Measurements from ENCODE around the gene ESRRA.

The ESRRA gene

DNA sequence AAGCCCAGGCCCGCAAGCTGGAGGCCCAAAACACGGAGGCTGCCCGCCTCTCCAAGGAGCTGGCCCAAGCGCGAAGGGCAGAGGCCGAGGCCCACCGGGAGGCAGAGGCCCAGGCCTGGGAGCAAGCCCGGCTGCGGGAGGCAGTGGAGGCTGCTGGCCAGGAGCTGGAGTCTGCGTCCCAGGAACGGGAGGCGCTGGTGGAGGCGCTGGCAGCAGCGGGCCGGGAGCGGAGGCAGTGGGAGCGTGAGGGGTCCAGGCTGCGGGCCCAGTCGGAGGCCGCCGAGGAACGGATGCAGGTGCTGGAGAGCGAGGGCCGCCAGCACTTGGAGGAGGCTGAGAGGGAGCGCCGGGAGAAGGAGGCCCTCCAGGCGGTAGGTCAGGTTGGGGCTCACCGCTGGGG is 39.5 kb downstream of the ESRRA start:
- no peak for DNase-seq (ENCODE audit: low spot score)
- no peaks in the 10 kb centered on the region for H3K27me3 Mint-ChIP-seq (ENCODE audit: low read depth)
- no peaks in the 10 kb centered on the region for H3K9me3 Mint-ChIP-seq
- H3K27ac Mint-ChIP-seq, result no peak overlapping the region
- no peak overlapping the region for H3K4me3 Mint-ChIP-seq
- H3K36me3 Mint-ChIP-seq (ENCODE audit: low read depth), result peaks cover 26% of the 10 kb centered on the region
- peaks cover 16% of the 10 kb centered on the region for H3K4me1 Mint-ChIP-seq (ENCODE audit: low read depth)

DNA sequence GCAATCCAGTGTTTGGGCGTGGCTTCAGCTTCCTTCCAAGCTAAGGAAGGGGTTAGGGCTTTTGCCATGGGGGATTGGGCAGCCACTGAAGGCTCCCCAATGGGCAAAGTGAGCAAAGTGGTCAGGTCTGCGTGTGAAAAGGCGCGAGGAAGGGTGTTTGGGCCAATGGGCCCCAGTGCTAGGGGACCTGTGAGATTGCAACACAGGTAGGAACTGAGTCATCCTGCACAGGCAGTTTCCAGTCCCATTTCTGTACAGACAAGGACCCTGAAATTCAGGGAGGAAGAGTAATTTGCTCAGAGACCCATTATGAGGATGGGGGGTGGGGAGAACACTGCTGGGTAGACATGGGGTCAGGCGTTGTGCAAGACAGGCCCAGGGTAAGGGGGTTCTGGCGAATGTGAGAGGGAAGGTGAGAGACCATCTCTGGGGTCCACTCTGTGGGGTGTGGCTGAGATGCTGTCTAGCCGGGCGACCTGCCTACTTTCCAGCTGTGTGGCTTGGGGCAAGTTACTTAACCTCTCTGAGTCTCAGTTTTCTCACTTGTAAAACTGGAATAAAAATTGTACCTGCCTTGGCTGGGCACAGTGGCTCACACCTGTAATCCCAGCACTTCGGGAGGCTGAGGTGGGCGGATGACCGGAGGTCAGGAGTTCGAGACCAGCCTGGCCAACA is 42.0 kb downstream of the ESRRA start:
- H3K27ac Mint-ChIP-seq, result no peak overlapping the region
- H3K4me1 Mint-ChIP-seq (ENCODE audit: low read depth), result peaks cover 3% of the 10 kb centered on the region
- H3K27me3 Mint-ChIP-seq (ENCODE audit: low read depth), result no peaks in the 10 kb centered on the region
- H3K4me3 Mint-ChIP-seq, result no peak overlapping the region
- H3K36me3 Mint-ChIP-seq (ENCODE audit: low read depth), result peaks cover 24% of the 10 kb centered on the region
- no peaks in the 10 kb centered on the region for H3K9me3 Mint-ChIP-seq
- DNase-seq (ENCODE audit: low spot score), result no peak

DNA sequence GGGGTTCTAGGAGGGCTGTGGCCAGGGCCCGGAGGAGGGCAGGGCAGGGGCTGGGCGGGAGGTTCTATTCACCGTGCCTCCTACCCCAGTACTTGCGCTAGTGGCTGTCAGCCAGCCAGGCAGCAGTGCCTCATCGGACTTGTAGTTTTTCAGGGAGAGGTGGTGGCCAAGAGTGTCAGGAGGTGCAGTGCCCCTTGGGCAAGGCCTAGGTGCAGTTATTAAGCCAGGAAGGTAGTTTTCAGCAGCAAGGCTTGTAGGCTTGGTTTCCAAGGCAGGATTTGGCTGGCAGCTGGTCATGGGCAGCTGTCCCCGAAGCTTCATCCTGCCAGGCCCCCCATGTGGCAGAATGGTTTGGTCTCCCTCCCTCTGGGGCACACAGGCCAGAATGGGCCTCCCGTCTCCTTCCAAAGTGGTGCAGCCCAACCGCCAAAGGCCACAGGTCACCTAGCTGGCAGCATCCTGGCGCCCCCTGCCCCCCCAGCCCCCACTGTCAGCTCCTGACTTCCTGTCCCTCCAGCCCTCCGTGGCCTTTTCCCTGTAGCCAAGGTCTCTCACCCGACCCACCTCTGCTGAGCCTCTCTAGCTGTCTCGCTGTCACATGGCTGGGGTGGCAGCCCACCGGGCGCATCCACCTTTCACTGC is 43.2 kb downstream of the ESRRA start:
- H3K27ac Mint-ChIP-seq, result no peak overlapping the region
- peaks cover 22% of the 10 kb centered on the region for H3K36me3 Mint-ChIP-seq (ENCODE audit: low read depth)
- peaks cover 1% of the 10 kb centered on the region for H3K4me1 Mint-ChIP-seq (ENCODE audit: low read depth)
- H3K4me3 Mint-ChIP-seq, result no peak overlapping the region
- no peaks in the 10 kb centered on the region for H3K27me3 Mint-ChIP-seq (ENCODE audit: low read depth)
- no peaks in the 10 kb centered on the region for H3K9me3 Mint-ChIP-seq
- no peak for DNase-seq (ENCODE audit: low spot score)

DNA sequence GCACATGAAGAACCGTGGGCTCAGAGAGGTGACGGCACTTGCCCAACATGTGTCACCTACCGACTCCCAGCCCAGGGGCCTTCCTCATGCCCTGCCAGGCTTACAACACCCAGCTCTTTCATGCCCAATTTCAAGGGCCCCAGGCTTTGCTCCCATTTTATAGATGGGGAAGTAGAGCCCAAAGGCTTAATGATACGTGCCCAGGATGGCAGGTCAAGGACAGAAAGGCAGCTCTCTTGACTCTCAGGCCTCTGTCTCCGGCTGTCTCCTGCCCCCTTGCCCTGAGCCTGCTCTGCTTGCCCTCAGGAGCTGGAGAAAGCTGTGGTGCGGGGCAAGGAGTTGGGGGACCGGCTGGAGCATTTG is 43.7 kb downstream of the ESRRA start:
- Mint-ChIP-seq H3K27ac (no peak overlapping the region), H3K9me3 (no peaks in the 10 kb centered on the region), H3K27me3 (ENCODE audit: low read depth) (no peaks in the 10 kb centered on the region), H3K4me1 (ENCODE audit: low read depth) (peaks cover 1% of the 10 kb centered on the region), H3K36me3 (ENCODE audit: low read depth) (peaks cover 22% of the 10 kb centered on the region), H3K4me3 (no peak overlapping the region)
- no peak for DNase-seq (ENCODE audit: low spot score)

DNA sequence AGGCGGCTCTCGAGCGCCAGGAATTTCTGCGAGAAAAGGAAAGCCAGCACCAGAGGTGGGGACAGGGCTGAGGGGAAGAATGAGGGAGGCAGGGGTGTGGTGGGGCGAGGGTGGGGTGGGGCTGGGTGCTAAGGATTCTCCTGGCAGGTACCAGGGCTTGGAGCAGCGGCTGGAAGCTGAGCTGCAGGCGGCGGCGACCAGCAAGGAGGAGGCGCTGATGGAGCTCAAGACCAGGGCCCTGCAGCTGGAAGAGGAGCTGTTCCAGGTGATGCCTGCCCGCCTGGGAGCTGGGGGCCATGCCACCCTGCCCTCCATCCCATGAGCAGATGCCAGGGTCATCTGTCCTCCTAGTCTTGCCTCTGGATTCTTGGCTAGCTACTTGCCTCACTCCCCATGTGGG is 44.1 kb downstream of the ESRRA start:
- peaks cover 1% of the 10 kb centered on the region for H3K4me1 Mint-ChIP-seq (ENCODE audit: low read depth)
- peaks cover 22% of the 10 kb centered on the region for H3K36me3 Mint-ChIP-seq (ENCODE audit: low read depth)
- H3K9me3 Mint-ChIP-seq, result no peaks in the 10 kb centered on the region

DNA sequence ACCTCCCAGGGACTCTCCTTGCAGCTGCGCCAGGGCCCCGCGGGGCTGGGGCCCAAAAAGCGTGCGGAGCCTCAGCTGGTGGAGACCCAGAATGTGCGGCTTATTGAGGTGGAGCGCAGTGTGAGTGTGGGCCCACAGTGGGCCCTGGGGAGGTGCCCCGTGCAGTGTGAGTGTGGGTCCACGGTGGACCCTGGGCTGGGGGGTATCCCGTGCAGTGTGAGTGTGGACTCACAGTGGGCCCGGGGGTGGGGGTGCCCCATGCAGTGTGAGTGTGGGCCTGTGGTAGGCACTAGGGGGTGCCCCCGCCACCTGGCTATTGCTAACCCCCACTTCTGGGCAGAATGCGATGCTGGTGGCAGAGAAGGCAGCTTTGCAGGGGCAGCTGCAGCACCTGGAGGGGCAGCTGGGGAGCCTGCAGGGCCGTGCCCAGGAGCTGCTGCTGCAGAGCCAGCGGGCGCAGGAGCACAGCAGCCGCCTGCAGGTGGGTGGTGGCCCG is 45.9 kb downstream of the ESRRA start:
- H3K36me3 Mint-ChIP-seq (ENCODE audit: low read depth), result peaks cover 17% of the 10 kb centered on the region
- no peaks in the 10 kb centered on the region for H3K4me1 Mint-ChIP-seq (ENCODE audit: low read depth)
- no peaks in the 10 kb centered on the region for H3K27me3 Mint-ChIP-seq (ENCODE audit: low read depth)
- H3K9me3 Mint-ChIP-seq, result no peaks in the 10 kb centered on the region
- H3K4me3 Mint-ChIP-seq, result no peak overlapping the region
- H3K27ac Mint-ChIP-seq, result no peak overlapping the region
- no peak for DNase-seq (ENCODE audit: low spot score)

More for the DNA sequence above, 44.1 kb downstream of the ESRRA start:
- no peak for DNase-seq (ENCODE audit: low spot score)
- no peak overlapping the region for H3K4me3 Mint-ChIP-seq
- no peaks in the 10 kb centered on the region for H3K27me3 Mint-ChIP-seq (ENCODE audit: low read depth)
- no peak overlapping the region for H3K27ac Mint-ChIP-seq

DNA sequence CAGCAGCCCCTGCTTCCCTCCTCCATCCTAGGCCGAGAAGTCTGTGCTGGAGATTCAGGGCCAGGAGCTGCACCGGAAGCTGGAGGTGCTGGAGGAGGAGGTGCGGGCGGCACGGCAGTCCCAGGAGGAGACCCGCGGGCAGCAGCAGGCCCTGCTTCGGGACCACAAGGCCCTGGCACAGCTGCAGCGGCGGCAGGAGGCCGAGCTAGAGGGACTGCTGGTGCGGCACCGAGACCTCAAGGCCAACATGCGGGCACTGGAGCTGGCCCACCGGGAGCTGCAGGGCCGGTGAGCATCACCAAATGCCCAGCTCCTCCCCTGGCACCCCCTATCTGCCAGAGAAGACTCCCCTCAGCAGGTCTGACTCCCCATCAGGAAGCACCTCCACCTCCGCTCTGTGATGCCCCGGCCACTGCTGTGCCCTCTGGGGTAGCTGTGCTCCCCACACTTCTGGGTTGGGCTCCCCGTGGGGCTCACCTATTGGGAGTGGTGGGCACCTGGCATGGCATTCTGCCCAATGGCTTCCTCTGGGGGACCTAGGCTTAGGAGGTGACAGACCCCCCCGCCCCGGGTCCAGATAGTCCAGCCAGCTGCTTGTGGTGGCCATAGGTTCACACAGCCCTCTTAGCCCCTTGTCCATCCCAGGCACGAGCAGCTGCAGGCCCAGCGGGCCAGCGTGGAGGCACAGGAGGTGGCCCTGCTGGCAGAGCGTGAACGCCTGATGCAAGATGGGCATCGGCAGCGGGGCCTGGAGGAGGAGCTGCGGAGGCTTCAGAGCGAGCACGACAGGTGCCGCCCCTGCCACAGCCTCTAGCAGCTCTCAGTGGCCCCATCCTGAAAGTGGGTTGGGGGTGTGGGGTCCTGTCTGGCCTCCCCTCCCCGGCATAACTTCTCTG is 47.0 kb downstream of the ESRRA start:
- peaks cover 4% of the 10 kb centered on the region for H3K4me1 Mint-ChIP-seq (ENCODE audit: low read depth)

DNA sequence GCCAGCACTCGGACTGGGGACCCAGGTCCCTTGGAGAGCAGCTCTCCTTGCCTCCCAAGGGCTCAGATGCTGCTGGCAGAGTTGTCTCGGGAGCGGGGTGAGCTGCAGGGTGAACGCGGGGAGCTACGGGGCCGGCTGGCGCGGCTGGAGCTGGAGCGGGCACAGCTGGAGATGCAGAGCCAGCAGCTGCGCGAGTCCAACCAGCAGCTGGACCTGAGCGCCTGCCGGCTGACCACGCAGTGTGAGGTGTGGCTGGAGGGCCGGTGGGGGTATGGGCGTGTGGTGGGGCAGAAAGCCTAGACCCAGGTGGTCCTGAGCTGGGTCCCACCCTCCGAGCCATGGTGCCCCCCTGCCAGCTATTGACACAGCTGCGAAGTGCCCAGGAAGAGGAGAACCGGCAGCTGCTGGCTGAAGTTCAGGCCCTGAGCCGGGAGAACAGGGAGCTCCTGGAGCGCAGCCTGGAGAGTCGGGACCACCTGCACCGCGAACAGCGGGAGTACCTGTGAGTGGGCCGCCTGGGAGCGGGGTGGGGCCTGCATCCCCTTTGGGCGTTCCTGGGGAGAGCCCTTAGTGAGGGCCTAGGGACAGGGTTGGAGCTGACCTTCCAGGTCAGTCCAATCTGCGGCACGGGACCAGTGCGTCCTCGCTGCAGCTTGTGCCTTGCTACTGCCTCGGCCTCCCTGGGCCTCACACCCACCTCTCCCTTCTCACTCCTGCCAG is 47.8 kb downstream of the ESRRA start:
- Mint-ChIP-seq H3K4me3 (no peak overlapping the region), H3K4me1 (ENCODE audit: low read depth) (peaks cover 10% of the 10 kb centered on the region), H3K27ac (no peak overlapping the region), H3K9me3 (no peaks in the 10 kb centered on the region), H3K27me3 (ENCODE audit: low read depth) (no peaks in the 10 kb centered on the region), H3K36me3 (ENCODE audit: low read depth) (peaks cover 15% of the 10 kb centered on the region)
- no peak for DNase-seq (ENCODE audit: low spot score)

More for the DNA sequence above, 47.0 kb downstream of the ESRRA start:
- H3K36me3 Mint-ChIP-seq (ENCODE audit: low read depth), result peaks cover 15% of the 10 kb centered on the region
- H3K27ac Mint-ChIP-seq, result no peak overlapping the region
- H3K4me3 Mint-ChIP-seq, result no peak overlapping the region
- H3K9me3 Mint-ChIP-seq, result no peaks in the 10 kb centered on the region
- no peak for DNase-seq (ENCODE audit: low spot score)
- H3K27me3 Mint-ChIP-seq (ENCODE audit: low read depth), result no peaks in the 10 kb centered on the region

DNA sequence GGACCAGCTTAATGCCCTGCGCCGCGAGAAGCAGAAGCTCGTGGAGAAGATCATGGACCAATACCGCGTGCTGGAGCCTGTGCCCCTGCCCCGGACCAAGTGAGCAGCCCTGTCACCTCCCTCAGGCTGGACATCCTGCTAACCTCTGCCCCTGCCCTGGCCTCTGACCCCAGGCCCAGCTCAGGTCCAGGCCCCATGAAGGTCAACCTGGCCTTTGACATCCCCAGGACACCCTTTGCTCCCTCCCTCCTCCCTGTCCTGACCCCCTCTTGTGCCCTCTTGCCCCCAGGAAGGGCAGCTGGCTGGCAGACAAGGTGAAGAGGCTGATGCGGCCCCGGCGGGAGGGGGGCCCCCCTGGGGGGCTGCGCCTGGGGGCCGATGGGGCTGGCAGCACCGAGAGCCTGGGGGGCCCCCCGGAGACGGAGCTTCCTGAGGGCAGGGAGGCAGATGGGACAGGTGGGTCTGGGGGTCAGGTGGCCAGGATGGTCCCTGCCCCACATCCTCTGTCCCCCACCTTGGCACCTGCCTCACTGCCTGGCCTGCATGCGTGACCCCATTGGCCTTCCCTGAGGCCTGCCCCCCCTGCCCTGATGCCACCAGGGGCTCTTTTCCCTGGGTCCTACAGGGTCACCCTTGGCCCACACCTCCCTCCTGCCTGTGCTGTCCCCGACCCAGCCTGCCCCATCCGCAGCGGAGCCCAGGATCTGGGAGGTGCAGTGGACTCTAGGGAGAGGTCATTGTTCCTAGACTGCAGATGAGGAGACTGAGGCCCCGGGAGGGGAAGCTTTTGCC is 48.6 kb downstream of the ESRRA start:
- no peak overlapping the region for H3K27ac Mint-ChIP-seq
- H3K4me1 Mint-ChIP-seq (ENCODE audit: low read depth), result peaks cover 10% of the 10 kb centered on the region
- H3K36me3 Mint-ChIP-seq (ENCODE audit: low read depth), result peaks cover 13% of the 10 kb centered on the region
- no peak for DNase-seq (ENCODE audit: low spot score)
- H3K27me3 Mint-ChIP-seq (ENCODE audit: low read depth), result no peaks in the 10 kb centered on the region
- H3K4me3 Mint-ChIP-seq, result no peak overlapping the region
- no peaks in the 10 kb centered on the region for H3K9me3 Mint-ChIP-seq

DNA sequence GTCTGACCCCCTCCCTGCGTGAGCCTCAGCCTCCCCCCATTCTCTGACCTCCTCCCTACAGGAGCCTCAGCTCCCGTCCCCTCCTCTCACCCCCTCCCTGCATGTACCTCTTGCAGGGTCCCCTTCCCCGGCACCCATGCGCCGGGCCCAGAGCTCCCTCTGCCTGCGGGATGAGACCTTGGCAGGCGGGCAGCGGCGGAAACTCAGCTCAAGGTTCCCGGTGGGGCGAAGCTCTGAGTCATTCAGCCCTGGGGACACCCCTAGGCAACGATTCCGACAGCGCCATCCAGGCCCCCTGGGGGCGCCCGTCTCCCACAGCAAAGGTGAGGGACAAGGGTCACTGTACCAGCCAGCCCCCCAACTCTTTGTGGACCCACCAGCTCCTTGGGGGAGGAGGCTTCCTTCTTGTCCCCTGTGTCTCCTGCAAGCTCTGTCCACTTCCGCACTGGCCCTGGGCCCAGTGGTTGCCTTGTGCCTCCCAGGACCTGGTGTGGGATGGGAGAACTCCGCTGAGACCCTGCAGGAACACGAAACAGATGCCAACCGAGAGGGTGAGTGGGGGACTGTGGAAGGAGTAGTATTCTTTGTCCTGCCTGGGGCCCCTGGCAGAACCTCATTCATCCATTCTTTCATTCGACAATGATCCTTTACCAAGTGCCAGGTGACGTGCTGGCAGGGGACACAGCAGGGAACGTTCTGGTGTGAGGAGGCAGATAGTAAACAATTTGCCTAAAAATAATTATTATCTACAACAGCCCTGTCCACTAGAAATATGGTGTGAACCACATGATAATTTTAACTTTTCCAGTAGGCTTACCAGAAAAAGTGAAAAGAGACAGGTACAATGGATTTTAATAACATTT is 50.0 kb downstream of the ESRRA start:
- peaks cover 19% of the 10 kb centered on the region for H3K4me1 Mint-ChIP-seq (ENCODE audit: low read depth)
- no peak overlapping the region for H3K27ac Mint-ChIP-seq
- H3K9me3 Mint-ChIP-seq, result no peaks in the 10 kb centered on the region
- DNase-seq (ENCODE audit: low spot score), result no peak
- no peak overlapping the region for H3K4me3 Mint-ChIP-seq
- H3K27me3 Mint-ChIP-seq (ENCODE audit: low read depth), result no peaks in the 10 kb centered on the region
- peaks cover 14% of the 10 kb centered on the region for H3K36me3 Mint-ChIP-seq (ENCODE audit: low read depth)

DNA sequence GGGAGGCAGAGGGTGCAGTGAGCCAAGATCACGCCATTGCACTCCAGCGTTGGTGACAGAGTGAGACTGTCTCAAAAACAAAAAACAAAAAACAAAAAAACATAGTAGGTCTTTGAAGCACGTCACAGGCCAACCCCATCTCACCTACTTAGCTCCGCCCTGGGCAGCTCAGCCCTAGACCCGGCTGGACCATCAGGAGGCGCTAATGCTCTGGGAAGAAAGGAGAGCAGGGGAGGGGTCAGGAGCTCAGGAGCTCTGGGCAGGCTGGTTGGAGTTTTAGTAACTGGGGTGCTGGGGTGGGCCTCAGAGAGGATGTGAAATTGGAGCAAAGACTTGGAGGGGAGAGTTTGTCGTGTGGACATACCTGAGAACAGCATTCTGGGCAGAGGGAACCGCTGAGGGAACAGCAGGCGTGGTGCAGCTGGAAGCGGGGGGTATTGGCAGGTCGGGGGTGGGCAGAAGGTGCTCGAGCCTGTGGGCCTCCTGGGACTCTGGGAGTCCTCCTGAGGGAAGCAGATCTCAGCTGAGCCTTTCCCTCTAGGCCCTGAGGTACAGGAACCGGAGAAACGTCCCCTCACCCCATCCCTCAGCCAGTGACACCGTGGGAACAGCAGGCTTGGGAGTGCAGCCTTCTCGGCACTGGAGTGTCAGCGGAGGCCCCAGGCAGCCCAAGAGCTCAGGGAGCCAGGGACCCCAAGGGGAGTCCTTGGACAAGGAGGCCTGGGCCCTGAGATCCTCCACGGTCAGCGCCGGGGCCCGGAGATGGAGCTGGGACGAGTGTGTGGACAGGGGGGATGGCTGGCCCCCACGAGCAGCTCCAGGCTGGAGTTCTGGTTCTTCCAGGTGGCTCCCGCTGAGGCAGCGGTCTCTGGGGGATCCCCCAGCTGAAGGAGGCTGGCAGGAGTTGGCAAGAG is 51.4 kb downstream of the ESRRA start:
- DNase-seq (ENCODE audit: low spot score), result no peak
- peaks cover 29% of the 10 kb centered on the region for H3K4me1 Mint-ChIP-seq (ENCODE audit: low read depth)
- H3K27me3 Mint-ChIP-seq (ENCODE audit: low read depth), result no peaks in the 10 kb centered on the region
- peak overlapping the region; percentile 53 for H3K4me3 Mint-ChIP-seq
- H3K9me3 Mint-ChIP-seq, result no peaks in the 10 kb centered on the region
- peaks cover 17% of the 10 kb centered on the region for H3K36me3 Mint-ChIP-seq (ENCODE audit: low read depth)
- peak overlapping the region; percentile 41 for H3K27ac Mint-ChIP-seq

DNA sequence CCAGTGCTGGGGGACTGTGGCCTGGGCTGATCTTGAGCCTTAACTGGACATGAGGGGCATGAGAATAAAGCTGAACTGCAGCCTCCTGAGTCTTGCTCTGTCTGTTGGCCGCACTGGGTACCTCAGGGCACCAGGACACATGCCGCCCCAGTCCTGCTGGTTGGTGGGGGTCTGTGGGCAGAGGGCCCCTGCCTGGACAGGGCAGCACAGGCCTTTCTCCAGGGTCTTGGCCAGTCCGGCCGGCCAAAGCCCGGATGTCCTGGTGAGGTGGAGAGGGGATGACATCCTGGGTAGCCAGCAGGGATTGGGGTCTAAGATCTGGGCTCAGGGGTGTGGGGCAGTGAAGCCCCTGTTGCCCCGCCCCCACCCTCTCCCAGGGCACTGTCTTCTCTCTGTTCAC is 52.1 kb downstream of the ESRRA start:
- Mint-ChIP-seq H3K9me3 (no peaks in the 10 kb centered on the region), H3K27me3 (ENCODE audit: low read depth) (no peaks in the 10 kb centered on the region), H3K4me1 (ENCODE audit: low read depth) (peaks cover 29% of the 10 kb centered on the region), H3K36me3 (ENCODE audit: low read depth) (peaks cover 24% of the 10 kb centered on the region), H3K4me3 (no peak overlapping the region), H3K27ac (peak overlapping the region; percentile 77)
- DNase-seq (ENCODE audit: low spot score), result no peak
